Ectodermal cell (in vitro differentiated cells): ENCODE data around the gene C13orf42.
"Not testable (repeated sequence)": the region's sequence is repeated elsewhere in the genome, so short reads cannot be mapped to it uniquely, and the experiment has no call there.

Source experiments
- H3K27ac ChIP-seq: 2 replicates; pipeline ENCODE4 v1.7.0; 2013; ENCODE audit warnings: mild to moderate bottlenecking, low read depth, low read length; ENCODE audit not compliant: insufficient read depth, poor library complexity, severe bottlenecking
- H3K27me3 ChIP-seq: 2 replicates; pipeline ENCODE4 v1.7.0; 2013; ENCODE audit warnings: mild to moderate bottlenecking, low read length; ENCODE audit not compliant: insufficient read depth, control insufficient read depth, poor library complexity, severe bottlenecking
- H3K36me3 ChIP-seq: one replicate; pipeline ENCODE4 v1.7.0; 2013; ENCODE audit warnings: low read length; ENCODE audit not compliant: control insufficient read depth, insufficient read depth
- H3K4me1 ChIP-seq: one replicate; pipeline ENCODE4 v1.7.0; 2013; ENCODE audit warnings: low read length; ENCODE audit not compliant: control insufficient read depth, insufficient read depth
- H3K4me3 ChIP-seq: 2 replicates; pipeline ENCODE4 v1.7.0; 2013; ENCODE audit warnings: low read depth, low read length, control low read depth; ENCODE audit not compliant: insufficient read depth
- H3K9me3 ChIP-seq: 2 replicates; pipeline ENCODE4 v1.7.0; 2013; ENCODE audit warnings: mild to moderate bottlenecking, low read length, moderate library complexity; ENCODE audit not compliant: control insufficient read depth
- WGBS, 2 experiments: methylation state at CpG; one replicate each; pipeline ENCODE4 v1.1.7; 2013; ENCODE audit warnings: missing lambda C conversion rate in 2 of 2; 5-methylcytosine and 5-hydroxymethylcytosine counted together

The C13orf42 gene

DNA sequence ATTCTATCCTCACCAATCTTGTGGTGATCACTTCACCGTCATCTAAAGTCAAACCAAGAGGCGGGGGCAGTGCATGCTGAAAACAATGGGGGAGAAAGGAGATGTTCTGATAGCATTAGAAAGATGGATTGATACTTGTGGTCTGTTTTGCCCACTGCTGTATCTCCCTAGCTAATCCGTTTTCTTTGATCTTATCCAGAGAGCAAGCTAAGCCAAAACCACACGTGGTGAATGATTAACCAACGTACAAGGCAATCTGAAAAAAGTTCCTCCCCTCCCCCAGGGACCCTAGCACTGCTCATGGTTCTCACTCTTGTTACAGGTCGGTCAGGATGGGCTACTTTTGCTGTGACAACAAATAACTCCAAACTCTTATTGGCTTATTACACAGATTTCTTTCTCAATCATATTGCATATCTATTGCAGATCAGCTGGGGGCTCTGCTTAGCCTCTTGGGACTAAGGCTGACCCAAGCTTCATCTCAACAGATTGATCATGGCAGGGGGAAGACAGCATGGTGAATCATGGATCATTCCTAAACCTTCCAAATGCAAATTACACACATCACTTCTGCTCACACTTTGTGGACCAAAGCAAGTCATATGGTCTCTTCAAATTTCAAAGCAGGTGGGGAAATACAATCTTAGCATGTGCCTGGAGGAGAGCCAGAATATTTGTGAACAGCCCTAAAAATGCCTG, 11.9 kb upstream of the C13orf42 start:
- Histone ChIP-seq H3K27me3 (no peaks in the 10 kb centered on the region), H3K36me3 (no peaks in the 10 kb centered on the region), H3K4me3 (no peak overlapping the region), H3K27ac (no peak overlapping the region), H3K4me1 (no peaks in the 10 kb centered on the region), H3K9me3 (no peaks in the 10 kb centered on the region)
- 72 to 75% methylated on average over 6 of the region's 6 CpGs for WGBS, 2 experiments

DNA sequence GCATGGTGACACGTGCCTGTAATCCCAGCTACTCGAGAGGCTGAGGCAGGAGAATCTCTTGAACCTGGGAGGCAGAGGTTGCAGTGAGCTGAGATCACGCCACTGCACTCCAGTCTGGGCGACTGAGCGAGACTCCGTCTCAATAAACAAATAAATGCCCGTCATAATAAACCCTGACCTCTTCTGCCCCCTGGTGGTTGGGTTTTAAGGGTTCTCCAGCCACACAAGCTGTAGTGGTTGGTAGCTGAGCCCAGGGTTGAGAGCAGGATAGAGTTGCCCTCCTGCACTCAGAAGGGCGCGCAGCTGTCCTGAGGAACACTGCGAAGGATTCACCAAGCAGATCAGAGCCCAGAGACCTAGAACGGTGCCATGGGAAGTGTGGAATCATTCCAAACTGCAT, 9.8 kb upstream of the C13orf42 start:
- not testable (repeated sequence) for H3K27ac ChIP-seq, H3K36me3 ChIP-seq, H3K4me1 ChIP-seq, H3K9me3 ChIP-seq, H3K4me3 ChIP-seq, H3K27me3 ChIP-seq
- WGBS, 2 experiments: 90 to 94% methylated on average over 11 of the region's 11 CpGs

DNA sequence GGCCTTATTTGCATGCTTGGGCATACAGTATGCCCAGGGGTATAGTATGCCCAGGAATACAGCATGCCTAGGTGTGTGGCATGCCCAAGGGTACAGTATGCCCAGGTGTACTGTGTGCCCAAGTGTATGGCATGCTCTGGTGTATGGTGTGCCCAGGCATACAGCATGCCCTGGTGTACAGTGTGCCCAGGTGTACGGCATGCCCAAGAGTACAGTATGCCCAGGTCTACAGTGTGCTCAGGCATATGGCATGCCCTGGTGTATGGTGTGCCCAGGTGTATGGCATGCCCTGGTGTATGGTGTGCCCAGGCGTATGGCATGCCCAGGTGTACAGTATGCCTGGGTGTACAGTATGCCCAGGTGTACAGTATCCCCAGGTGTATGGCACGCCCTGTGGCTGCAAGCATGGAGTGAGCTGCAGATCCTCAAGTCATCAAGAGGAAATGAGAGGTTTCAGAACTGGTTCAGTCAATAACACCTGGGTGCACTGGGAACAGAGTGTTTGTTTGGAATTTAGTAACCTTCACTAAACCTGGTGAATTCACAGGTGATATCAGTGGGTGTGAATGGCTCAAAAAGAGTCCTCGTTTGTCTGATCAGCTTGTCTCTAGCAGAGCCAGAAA, 7.8 kb upstream of the C13orf42 start:
- Histone ChIP-seq H3K27ac (no peak overlapping the region), H3K9me3 (no peaks in the 10 kb centered on the region), H3K36me3 (no peaks in the 10 kb centered on the region), H3K4me1 (no peaks in the 10 kb centered on the region), H3K27me3 (no peaks in the 10 kb centered on the region), H3K4me3 (no peak overlapping the region)
- WGBS, 2 experiments: 92 to 93% methylated on average over 4 of the region's 4 CpGs

DNA sequence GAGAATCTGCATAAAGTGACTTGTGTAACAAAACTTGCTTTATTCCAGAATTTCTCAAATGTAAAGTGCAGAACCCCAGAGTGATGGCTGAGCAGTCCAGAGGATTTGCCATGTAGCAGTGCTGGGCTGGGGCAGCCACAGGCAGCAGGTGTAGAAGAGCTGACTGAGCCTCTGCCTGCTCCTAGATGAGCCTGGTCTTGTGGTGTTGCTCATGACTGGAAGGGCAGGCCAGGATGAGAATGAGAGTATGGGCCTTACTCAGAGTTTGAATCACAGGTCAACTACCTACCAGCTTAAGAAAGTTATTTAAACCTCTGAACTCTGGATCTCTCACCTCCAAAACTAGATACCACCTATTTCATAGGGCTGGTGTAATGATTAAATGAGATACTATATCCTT, 2.9 kb upstream of the C13orf42 start:
- H3K27me3 ChIP-seq: no peaks in the 10 kb centered on the region
- no peaks in the 10 kb centered on the region for H3K36me3 ChIP-seq
- H3K27ac ChIP-seq: no peak overlapping the region
- no peak overlapping the region for H3K4me3 ChIP-seq
- no peaks in the 10 kb centered on the region for H3K9me3 ChIP-seq
- H3K4me1 ChIP-seq: no peaks in the 10 kb centered on the region

GRCh38 chr13:51113186-51113881, 2.3 kb upstream of the C13orf42 start:
- no peaks in the 10 kb centered on the region for H3K36me3 ChIP-seq
- H3K9me3 ChIP-seq: no peaks in the 10 kb centered on the region
- H3K27ac ChIP-seq: no peak overlapping the region
- WGBS, 2 experiments: 74 to 83% methylated on average over 12 of the region's 12 CpGs
- no peaks in the 10 kb centered on the region for H3K27me3 ChIP-seq
- H3K4me3 ChIP-seq: no peak overlapping the region
- no peaks in the 10 kb centered on the region for H3K4me1 ChIP-seq

GRCh38 chr13:51112771-51113170, 1.7 kb upstream of the C13orf42 start:
- H3K27me3 ChIP-seq: no peaks in the 10 kb centered on the region
- no peaks in the 10 kb centered on the region for H3K9me3 ChIP-seq

DNA sequence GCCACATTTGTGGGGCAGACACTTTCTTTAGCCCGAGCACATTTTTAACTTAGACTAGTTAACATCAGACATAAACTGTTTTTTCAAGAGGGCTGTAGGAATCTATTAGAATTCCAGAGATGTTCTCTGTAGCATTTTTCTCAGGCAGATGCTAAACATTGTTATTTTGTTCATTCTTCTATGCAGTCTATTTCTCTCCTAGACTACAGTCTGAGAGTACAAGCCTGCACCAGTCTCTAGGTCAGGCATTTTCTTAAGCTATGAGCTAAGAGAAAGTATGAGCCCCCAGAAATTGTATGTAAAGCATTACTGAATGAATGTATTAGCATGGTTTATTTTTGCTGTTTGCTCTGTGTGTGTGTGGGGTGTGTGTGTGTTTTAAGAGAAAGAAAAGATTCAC, 923 bp upstream of the C13orf42 start:
- Histone ChIP-seq H3K4me1 (no peaks in the 10 kb centered on the region), H3K27ac (no peak overlapping the region), H3K36me3 (no peaks in the 10 kb centered on the region), H3K4me3 (no peak overlapping the region), H3K27me3 (no peaks in the 10 kb centered on the region), H3K9me3 (no peaks in the 10 kb centered on the region)
- 0% methylated on average over 1 of the region's 1 CpG for WGBS, 2 experiments

More at GRCh38 chr13:51112771-51113170, 1.7 kb upstream of the C13orf42 start:
- Histone ChIP-seq H3K27ac (no peak overlapping the region), H3K4me1 (no peaks in the 10 kb centered on the region), H3K4me3 (no peak overlapping the region), H3K36me3 (no peaks in the 10 kb centered on the region)
- WGBS, 2 experiments: 94 to 95% methylated on average over 5 of the region's 5 CpGs

DNA sequence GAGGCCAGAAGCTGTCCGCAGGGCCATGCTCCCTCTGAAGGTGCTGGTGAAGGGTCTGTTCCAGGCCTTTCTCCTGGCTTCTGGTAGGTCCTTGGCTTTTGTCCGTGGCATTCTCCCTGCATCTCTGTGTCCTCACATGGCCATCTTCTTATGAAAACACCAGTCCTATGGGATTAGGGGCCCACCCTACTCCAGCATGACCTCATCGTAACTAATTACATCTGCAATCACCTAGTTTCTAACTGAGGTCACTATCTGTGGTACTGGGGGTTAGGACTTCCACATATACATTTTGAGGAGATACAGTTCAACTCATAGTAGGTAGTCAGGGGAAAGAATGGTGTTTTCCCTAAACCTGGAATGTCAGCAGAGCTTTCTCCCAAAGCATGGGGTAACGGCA, 3.1 kb downstream of the C13orf42 start:
- no peaks in the 10 kb centered on the region for H3K9me3 ChIP-seq
- no peak overlapping the region for H3K4me3 ChIP-seq
- H3K36me3 ChIP-seq: no peaks in the 10 kb centered on the region
- 96 to 97% methylated on average over 3 to 4 of the region's 4 CpGs for WGBS, 2 experiments
- no peak overlapping the region for H3K27ac ChIP-seq
- H3K27me3 ChIP-seq: no peaks in the 10 kb centered on the region
- H3K4me1 ChIP-seq: no peaks in the 10 kb centered on the region

- no peak overlapping the region for H3K4me3 ChIP-seq
- H3K36me3 ChIP-seq: no peaks in the 10 kb centered on the region
- WGBS, 2 experiments: 79 to 83% methylated on average over 3 to 4 of the region's 4 CpGs
- no peaks in the 10 kb centered on the region for H3K4me1 ChIP-seq
- no peaks in the 10 kb centered on the region for H3K27me3 ChIP-seq
- H3K9me3 ChIP-seq: no peaks in the 10 kb centered on the region
- no peak overlapping the region for H3K27ac ChIP-seq
Observed at GRCh38 chr13:51105046-51105445, 6.0 kb downstream of the C13orf42 start.

DNA sequence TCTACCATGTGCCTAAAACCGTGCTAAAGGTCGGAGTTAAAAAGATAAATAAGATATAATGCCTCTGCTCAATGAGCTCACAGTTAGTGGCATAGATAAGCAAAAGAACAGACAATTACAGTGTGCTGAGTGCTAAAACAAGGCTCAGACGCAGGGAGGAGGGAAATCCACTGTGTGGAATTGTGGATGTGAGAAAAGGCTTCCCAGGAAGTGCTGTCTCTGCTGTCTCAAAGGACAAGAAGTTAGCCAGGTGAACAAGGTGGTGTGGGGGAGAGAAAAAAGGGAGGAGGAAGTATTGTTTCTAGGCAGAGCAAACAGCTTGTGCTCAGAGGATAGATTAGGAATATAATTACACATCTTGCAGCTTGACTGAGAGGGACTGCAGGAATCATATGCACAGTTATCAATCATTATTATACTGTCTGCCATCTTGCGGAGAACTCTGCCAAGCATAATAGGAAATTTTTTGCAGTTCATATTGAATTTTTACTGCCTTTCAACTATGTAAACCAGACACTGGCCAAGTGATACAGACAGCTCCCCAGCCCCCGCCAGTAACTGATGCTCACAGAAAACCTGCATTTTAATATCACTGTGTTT, 9.3 kb downstream of the C13orf42 start:
- H3K4me3 ChIP-seq: no peak overlapping the region
- H3K4me1 ChIP-seq: peaks cover 21% of the 10 kb centered on the region
- H3K27me3 ChIP-seq: no peaks in the 10 kb centered on the region
- 91% methylated on average over 5 of the region's 5 CpGs for WGBS, 2 experiments
- H3K36me3 ChIP-seq: no peaks in the 10 kb centered on the region
- no peaks in the 10 kb centered on the region for H3K9me3 ChIP-seq
- H3K27ac ChIP-seq: no peak overlapping the region
